ENCODE measurements around the gene PAAF1.

PAAF1 gene, protein sequence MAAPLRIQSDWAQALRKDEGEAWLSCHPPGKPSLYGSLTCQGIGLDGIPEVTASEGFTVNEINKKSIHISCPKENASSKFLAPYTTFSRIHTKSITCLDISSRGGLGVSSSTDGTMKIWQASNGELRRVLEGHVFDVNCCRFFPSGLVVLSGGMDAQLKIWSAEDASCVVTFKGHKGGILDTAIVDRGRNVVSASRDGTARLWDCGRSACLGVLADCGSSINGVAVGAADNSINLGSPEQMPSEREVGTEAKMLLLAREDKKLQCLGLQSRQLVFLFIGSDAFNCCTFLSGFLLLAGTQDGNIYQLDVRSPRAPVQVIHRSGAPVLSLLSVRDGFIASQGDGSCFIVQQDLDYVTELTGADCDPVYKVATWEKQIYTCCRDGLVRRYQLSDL

DNA sequence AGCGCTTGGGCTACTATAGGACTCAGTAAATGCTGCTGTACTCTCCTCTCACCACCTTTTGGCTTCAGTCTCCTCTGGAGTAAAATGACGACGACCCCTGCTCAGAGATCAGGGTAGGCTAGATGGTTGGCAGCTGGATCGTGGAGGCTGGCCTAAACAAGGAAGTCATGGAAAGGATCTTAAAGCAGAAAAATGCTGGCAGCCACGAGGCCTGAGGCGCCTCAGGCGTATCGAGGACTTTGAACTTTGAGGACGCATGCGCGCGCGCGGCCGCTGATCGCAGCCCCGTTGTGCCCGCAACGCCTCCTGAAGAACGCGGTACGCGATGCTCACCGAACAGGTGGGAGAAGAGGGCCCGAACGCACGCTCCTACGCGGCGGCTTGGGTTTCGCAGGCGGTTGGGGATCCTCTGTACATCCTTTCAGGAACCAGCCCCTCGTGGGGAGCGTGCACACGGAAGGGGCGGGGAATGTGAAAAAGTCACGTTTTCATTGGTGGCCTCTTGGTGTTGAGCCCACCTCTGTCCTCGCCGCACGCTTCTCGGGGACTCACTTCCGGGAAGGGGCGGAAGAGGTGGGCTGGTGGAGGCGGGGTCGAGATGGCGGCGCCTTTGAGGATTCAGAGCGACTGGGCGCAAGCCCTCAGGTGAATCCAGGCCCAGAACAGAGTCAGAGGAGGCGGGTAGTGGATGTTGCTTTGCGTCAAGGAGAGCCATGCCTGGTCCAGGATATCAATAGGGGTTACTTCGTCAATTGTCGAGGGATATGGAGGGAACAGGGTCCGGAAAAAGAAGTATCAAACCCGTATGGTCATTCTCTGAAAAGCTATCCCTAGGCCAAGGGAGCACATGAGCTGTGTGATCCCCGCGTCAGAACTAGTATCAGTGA lies at the start of gene PAAF1, which contains the start of gene COA4:
Gene PAAF1 (plus strand): TSS at position 576 of the 887 bp plus-strand sequence. CDS start 23 bp downstream, at position 599.
Gene COA4 (minus strand): TSS at position 423 of the 887 bp plus-strand sequence. CDS start 3,468 bp downstream, outside the sequence.
- TF ChIP-seq Cebpa-rat (IDR thresholded peaks at IDR 0.05) = no peak
- Histone ChIP-seq H3K36me3 (peaks cover 27 to 44% (median 39%) of the 10 kb centered on the region in 11 experiments), H3K4me1 (peaks cover 21 to 29% (median 26%) of the 10 kb centered on the region in 10 experiments), H4K20me1 (peaks cover 0 to 29% (median 12%) of the 10 kb centered on the region in 11 experiments; a peak in 11 of 22 replicates), H3K27me3 (no peaks in the 10 kb centered on the region), H3K27ac (peak within 1 kb of the TSS; percentile 72 to 94 (median 91)), H3K4me3 (peak within 1 kb of the TSS; percentile 69 to 81 (median 74)), H3K9me3 (replicated peaks in 1 of 11) (no peaks in the 10 kb centered on the region), H3K9ac (peak within 1 kb of the TSS; percentile 81 to 92 (median 87)), H3K4me2 (peak within 1 kb of the TSS; percentile 77 to 99 (median 92))

DNA sequence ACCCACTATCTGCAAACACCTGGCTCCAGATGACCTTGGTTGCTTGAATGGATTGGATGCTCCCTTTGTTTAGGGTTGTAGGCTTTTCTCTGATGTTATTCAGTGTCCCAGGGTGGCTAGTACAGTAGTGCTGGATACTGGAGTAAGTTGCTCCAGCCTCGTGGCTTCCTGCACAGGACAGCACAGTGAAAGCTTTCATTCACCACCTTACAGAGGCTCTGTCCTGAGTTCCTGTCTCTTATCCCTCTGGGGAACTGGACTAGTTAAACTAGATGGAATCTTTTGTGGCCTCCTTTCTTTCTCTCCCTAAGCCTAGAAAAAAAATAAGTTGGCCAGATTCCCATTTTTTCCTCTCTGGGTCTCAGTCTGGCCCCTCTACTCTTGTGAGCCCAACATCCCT lies 46.5 kb upstream of the PAAF1 start:
- Histone ChIP-seq H3K9me3 (replicated peaks in 1 of 11) (no peaks in the 10 kb centered on the region), H3K9ac (no peak overlapping the region), H3K4me1 (peaks cover 0 to 15% (median 10%) of the 10 kb centered on the region in 10 experiments; a peak in 11 of 20 replicates), H4K20me1 (no peaks in the 10 kb centered on the region), H3K27me3 (no peaks in the 10 kb centered on the region), H3K4me2 (no peak overlapping the region), H3K27ac (no peak overlapping the region), H3K4me3 (no peak overlapping the region), H3K36me3 (peaks cover 44 to 94% (median 71%) of the 10 kb centered on the region in 11 experiments)
- TF ChIP-seq Cebpa-rat (IDR thresholded peaks at IDR 0.05) = no peak

DNA sequence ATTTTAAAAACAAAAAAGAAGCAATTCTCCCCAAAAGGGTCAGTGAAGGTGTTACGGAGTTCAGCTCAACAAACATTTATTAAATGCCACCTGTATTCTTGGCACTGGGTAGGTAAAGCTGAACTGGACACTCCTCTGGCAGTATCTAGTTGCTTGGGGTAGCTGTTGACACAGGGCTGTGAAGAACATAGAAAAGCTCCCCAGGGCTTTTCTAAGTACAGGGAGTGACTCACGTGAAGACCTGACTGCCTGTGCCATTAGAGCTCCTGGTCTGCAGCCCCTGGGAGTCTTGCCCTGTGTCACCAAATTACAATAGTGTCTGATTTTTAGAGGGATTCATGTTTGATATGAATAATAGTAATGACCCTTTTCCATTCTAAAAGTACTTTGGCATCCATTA lies 43.7 kb upstream of the PAAF1 start:
- Histone ChIP-seq H3K9ac (no peak overlapping the region), H4K20me1 (no peaks in the 10 kb centered on the region), H3K27me3 (no peaks in the 10 kb centered on the region), H3K9me3 (replicated peaks in 1 of 11) (no peaks in the 10 kb centered on the region), H3K4me1 (peaks cover 0 to 15% (median 10%) of the 10 kb centered on the region in 10 experiments; a peak in 11 of 20 replicates), H3K27ac (no peak overlapping the region), H3K4me2 (no peak overlapping the region), H3K4me3 (no peak overlapping the region), H3K36me3 (peaks cover 33 to 95% (median 65%) of the 10 kb centered on the region in 11 experiments)
- TF ChIP-seq Cebpa-rat (IDR thresholded peaks at IDR 0.05) = no peak

DNA sequence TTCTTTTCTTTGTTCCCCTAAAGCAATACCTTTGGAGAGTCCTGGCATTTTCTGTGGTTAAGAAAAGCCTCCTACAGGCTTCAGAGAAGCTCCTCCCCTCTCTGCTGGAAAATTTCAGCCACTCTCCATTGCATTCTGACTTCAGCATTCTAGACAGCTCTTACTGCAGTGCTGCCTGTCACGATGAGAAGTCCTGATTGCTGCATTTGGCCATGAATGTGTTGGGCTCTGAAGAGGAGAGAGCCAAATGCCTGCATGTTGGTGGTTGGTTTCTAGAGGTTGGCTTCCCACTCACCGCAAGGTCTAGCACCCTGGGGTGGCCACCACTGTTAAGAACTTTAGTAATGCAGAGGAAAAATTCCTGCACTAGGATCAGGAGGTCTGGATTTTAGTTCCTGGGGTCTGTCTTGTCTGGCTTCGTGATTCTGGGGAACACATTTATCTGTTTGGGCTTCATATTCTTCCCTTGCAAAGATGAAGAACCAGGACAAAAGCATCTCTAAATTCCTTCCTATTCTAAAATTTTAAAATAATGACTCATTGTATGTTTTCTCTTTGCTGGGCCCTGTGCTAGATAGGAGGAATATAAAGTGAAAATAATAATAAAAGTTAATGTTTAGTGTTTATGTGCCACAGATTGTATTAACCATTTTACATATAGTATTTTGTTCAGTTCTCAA lies 38.2 kb upstream of the PAAF1 start:
- Histone ChIP-seq H3K27ac (no peak overlapping the region), H3K27me3 (no peaks in the 10 kb centered on the region), H4K20me1 (no peaks in the 10 kb centered on the region), H3K4me1 (peaks cover 0 to 15% (median 10%) of the 10 kb centered on the region in 10 experiments; a peak in 11 of 20 replicates), H3K9ac (no peak overlapping the region), H3K36me3 (peaks cover 23 to 69% (median 50%) of the 10 kb centered on the region in 11 experiments), H3K9me3 (replicated peaks in 1 of 11) (no peaks in the 10 kb centered on the region), H3K4me3 (no peak overlapping the region), H3K4me2 (no peak overlapping the region)
- TF ChIP-seq Cebpa-rat (IDR thresholded peaks at IDR 0.05) = no peak

DNA sequence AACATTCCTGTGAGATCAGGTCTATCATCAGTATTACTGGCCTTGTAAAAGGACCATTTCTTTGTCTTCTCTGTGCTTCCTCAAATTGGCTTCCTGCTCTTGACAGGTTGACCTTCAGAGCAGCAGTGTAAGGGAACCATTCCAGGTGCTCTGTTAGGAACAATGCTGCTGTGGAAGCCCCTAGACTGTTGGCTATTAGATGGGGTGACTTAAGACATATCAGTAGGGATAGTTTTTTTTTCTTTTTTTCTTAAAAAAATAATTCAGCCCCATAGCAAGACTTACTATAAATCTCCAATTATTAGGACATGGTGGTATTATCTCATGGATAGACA lies 37.7 kb upstream of the PAAF1 start:
- no peak overlapping the region for H3K4me2 ChIP-seq
- no peak overlapping the region for H3K4me3 ChIP-seq
- TF ChIP-seq Cebpa-rat (IDR thresholded peaks at IDR 0.05) = no peak
- H4K20me1 ChIP-seq = no peaks in the 10 kb centered on the region; a peak in 1 of 22 replicates
- no peaks in the 10 kb centered on the region for H3K9me3 ChIP-seq (replicated peaks in 1 of 11)
- peaks cover 0 to 10% (median 6%) of the 10 kb centered on the region in 10 experiments; a peak in 11 of 20 replicates for H3K4me1 ChIP-seq
- H3K36me3 ChIP-seq = peaks cover 28 to 69% (median 51%) of the 10 kb centered on the region in 11 experiments
- H3K27ac ChIP-seq = no peak overlapping the region
- no peaks in the 10 kb centered on the region for H3K27me3 ChIP-seq
- H3K9ac ChIP-seq = no peak overlapping the region

DNA sequence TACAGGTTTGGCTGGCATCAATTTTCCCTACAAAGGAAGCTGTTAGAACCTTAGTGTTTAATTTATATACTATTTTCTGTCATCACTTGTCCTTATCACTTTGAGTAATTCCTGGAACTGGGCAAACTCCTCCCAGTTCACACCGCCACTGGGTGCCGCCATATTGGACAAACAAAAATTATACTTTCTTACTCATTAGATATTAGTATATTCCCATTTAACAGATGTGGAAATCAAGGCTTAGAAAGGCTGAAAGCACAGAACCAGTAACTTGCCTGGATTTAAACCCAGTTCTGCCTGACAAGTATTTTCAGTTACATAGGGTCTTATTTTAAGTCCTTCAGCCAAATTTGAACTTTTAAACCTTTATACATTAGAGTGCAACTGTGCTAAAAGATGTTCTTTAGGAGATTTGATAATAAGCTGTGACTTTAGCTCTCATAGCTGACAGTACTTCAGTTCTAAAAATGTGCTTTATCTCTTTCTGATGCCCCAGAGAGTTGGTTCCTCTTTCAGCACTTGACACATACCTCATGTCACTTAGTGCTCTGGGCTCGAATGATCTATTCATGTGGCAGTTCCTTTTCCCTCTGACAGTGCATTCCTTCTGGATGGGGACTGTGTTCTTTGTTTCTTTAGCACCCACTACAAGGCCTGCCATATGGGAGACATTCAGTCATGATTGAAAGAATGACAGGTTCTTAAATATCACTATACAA lies 25.6 kb upstream of the PAAF1 start:
- no peak for TF ChIP-seq Cebpa-rat (IDR thresholded peaks at IDR 0.05)
- Histone ChIP-seq H3K9ac (no peak overlapping the region), H3K36me3 (peaks cover 4 to 72% (median 44%) of the 10 kb centered on the region in 11 experiments), H3K4me3 (no peak overlapping the region), H3K4me1 (peaks cover 13 to 26% (median 19%) of the 10 kb centered on the region in 10 experiments), H3K27me3 (no peaks in the 10 kb centered on the region), H3K4me2 (peak overlapping the region in 2 of 11 experiments; percentile 9 to 35; a peak in 3 of 22 replicates), H3K27ac (no peak overlapping the region), H4K20me1 (no peaks in the 10 kb centered on the region), H3K9me3 (replicated peaks in 1 of 11) (no peaks in the 10 kb centered on the region)

DNA sequence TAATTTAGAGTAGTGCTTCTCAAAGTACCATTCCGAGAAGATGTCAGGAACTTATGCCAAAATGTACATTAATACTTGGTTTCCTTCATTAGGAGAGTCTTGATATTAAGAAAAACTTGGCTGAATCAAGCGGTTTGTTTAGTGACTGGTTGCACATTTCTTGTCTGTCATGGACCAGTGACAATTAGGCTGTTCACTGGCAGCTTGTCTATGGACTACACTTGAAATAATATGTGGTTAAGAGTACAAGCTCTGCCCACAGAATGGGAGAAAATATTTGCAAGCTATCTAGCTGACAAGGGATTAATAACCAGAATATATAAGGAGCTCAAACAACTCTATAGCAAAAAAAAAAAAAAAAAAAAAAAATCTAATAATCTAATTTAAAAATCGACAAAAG lies 24.8 kb upstream of the PAAF1 start:
- H4K20me1 ChIP-seq = no peaks in the 10 kb centered on the region

DNA sequence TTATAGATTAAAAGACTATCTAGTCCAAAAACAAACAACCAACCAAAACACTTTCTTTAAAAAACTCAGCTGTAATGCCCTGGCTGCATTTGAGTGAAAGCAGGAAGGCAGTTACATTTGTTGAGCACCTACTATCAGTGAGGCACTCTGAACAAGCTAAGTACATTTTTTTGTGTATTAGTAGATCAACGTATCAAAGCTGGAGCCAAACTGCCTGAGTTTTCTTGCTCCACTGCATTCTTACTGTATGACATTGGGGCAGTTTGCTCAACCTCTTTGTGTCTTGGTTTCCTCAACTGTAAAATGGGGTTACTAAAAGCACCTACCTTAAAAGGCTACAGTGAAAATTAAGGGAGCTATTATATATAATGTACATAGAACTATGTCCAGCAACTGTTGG lies 22.1 kb upstream of the PAAF1 start:
- H3K36me3 ChIP-seq = peaks cover 4 to 65% (median 35%) of the 10 kb centered on the region in 11 experiments; a peak in 21 of 22 replicates
- H3K9ac ChIP-seq = no peak overlapping the region
- H3K27ac ChIP-seq = no peak overlapping the region
- no peak overlapping the region for H3K4me2 ChIP-seq
- H3K9me3 ChIP-seq (replicated peaks in 1 of 11) = no peaks in the 10 kb centered on the region
- H3K4me3 ChIP-seq = no peak overlapping the region
- no peak for TF ChIP-seq Cebpa-rat (IDR thresholded peaks at IDR 0.05)
- H3K27me3 ChIP-seq = no peaks in the 10 kb centered on the region
- H3K4me1 ChIP-seq = peaks cover 0 to 13% (median 7%) of the 10 kb centered on the region in 10 experiments; a peak in 8 of 20 replicates
- H4K20me1 ChIP-seq = no peaks in the 10 kb centered on the region

More for the DNA sequence above, 24.8 kb upstream of the PAAF1 start:
- TF ChIP-seq Cebpa-rat (IDR thresholded peaks at IDR 0.05) = no peak
- H3K27me3 ChIP-seq = no peaks in the 10 kb centered on the region
- H3K4me2 ChIP-seq = peak overlapping the region in 1 of 11 experiments; percentile 35; a peak in 2 of 22 replicates
- no peaks in the 10 kb centered on the region for H3K9me3 ChIP-seq (replicated peaks in 1 of 11)
- peaks cover 4 to 63% (median 36%) of the 10 kb centered on the region in 11 experiments; a peak in 21 of 22 replicates for H3K36me3 ChIP-seq
- H3K9ac ChIP-seq = no peak overlapping the region
- H3K4me3 ChIP-seq = no peak overlapping the region
- H3K4me1 ChIP-seq = peaks cover 9 to 21% (median 14%) of the 10 kb centered on the region in 10 experiments
- no peak overlapping the region for H3K27ac ChIP-seq
